ENCODE data around the gene TICAM2.

- no peak for TF ChIP-seq ISL1 (CRISPR knock-in tag; IDR thresholded peaks at IDR 0.05)
- no peak for TF ChIP-seq PPARA (CRISPR knock-in tag; IDR thresholded peaks at IDR 0.05; ENCODE audit: borderline replicate concordance)
- no peak for TF ChIP-seq ZNF70 (CRISPR knock-in tag; IDR thresholded peaks at IDR 0.05)
- no peak for TF ChIP-seq CSDC2 (CRISPR knock-in tag; IDR thresholded peaks at IDR 0.05)
Measured at GRCh38 chr5:115626445-115626823, 24.2 kb upstream of the TICAM2 start.

All from SK-N-SH treated with all-trans-retinoic acid at 6 μM for 48 hours (cell line).